Thoracic aorta endothelial cell (primary cell): ENCODE measurements around the gene RPL27A. TPM values are rescaled to one million over a fixed set of nuclear protein-coding genes. Genes with fewer than 3 reads are reported as not detected.

ENCODE experiments used
- small RNA-seq: library from RNA; depleted of rRNA; stranded (forward); fragments of <200 nt; gene quantifications from one replicate; pipeline ENCODE3, GENCODE V24; 2012
- total RNA-seq: library from RNA; depleted of rRNA; stranded (reverse); fragments of >200 nt; gene quantifications from 2 replicates; pipeline ENCODE4 v1.2.3, GENCODE V29; 2012

Gene RPL27A
- 695 and 842 TPM in 2 replicates for total RNA-seq

GRCh38 chr11:8682303-8683114, at the start of gene RPL27A, which contains the start of gene TRIM66:
Gene RPL27A, plus strand, starts transcription at chr11:8682792. Its CDS starts 22 bp downstream, at chr11:8682814.
Gene TRIM66, minus strand, starts transcription at chr11:8682665. Its CDS starts 10,391 bp downstream, at chr11:8672274.

Small RNA genes lying within 50 kb of the gene (small RNA-seq; reads per million reads assigned to genes)
- gene SNORA3A (not detected), gene SNORA3B (103 reads per million, percentile 98 among the genes with 10 or more reads in this experiment)

Other genes starting within 250 kb of the RPL27A start
- gene STK33, start 88.6 kb upstream of the RPL27A start, total RNA-seq, result 0.53 and 1.1 TPM in 2 replicates
- 4.4 and 9.1 TPM in 2 replicates for gene TRIM66, start 127 bp upstream of the RPL27A start, total RNA-seq
- gene AKIP1, start 228.4 kb downstream of the RPL27A start, total RNA-seq, result 18.3 and 21.9 TPM in 2 replicates